CD4-positive, alpha-beta T cell treated with Interleukin-1 beta for 1 hour (primary cell): ENCODE results near the gene SLC16A3.
A peak's percentile ranks its signal among the peaks of the same experiment; 100 is the strongest.

Experiments used
- DNase-seq, 2 donors: peaks; one replicate each; pipeline ENCODE4 v3.0.0-alpha.2; 2020 to 2022

SLC16A3 gene

GRCh38 chr17:82287868-82288801 is 59.3 kb downstream of the SLC16A3 start:
- peak in 1 of 2 donors; percentile 33 for DNase-seq
